K562 (cell line): Measurements from ENCODE around the gene ISCA1. TPM values are rescaled to one million over a fixed set of nuclear protein-coding genes. Genes with fewer than 3 reads are reported as not detected.

ENCODE experiments used
- ATAC-seq: fragments of 200-7000 bp; cut with Tn5 transposase; 3 replicates; pipeline ENCODE4 v1.9.1; 2020; ENCODE audit warnings: moderate library complexity
- BruUV-seq: library from RNA; stranded (reverse); fragments of 400-500 nt; replicated peaks from 2 replicates; lab custom pipeline; 2021; lab: Mats Ljungman, UMichigan
- CTCF ChIA-PET: fragments of 300-600 bp; formaldehyde crosslinking; extraction: SDS; loops from one replicate; lab custom pipeline; 2021; ENCODE audit warnings: low intra/inter-chr PET ratio; lab: Yijun Ruan, JAX
- POLR2A ChIA-PET: fragments of 300-600, 350-650 bp; sonication (Branson Sonifier 250); formaldehyde crosslinking; extraction: SDS; loops from one replicate; lab custom pipeline; 2021; ENCODE audit warnings: antibody characterized with exemption, inconsistent platforms; lab: Yijun Ruan, JAX
- DNase-seq, 4 experiments: peaks; one replicate each; pipeline versions ENCODE4 v3.0.0 to v3.0.0-alpha.2; 2011 to 2018; ENCODE audit warnings: low spot score in 3 of 4, mixed read lengths in 3 of 4; ENCODE audit errors: extremely low read depth in 1 of 4
- FAIRE-seq: peaks from 2 replicates; lab custom pipeline; 2011; peaks lifted over from hg19 to GRCh38; lab: Jason Lieb, UNC
- H2AFZ ChIP-seq: 2 replicates; pipeline ENCODE4 v1.6.0; 2011; ENCODE audit warnings: low read depth, low read length, control low read depth, inconsistent platforms
- H3K27ac ChIP-seq: fragments of 200-600 bp; 3 replicates; pipeline ENCODE4 v1.8.0; 2011; ENCODE audit warnings: low read depth, mild to moderate bottlenecking, control low read depth, inconsistent platforms, low read length, moderate library complexity, mixed read lengths; ENCODE audit errors: extremely low read depth
- H3K27me3 ChIP-seq, 2 experiments: fragments of 300-600 bp in 1 of 2; 2 replicates in 1 of 2; 3 replicates in 1 of 2; pipeline versions ENCODE4 v1.6.0 to v1.8.0; 2011; ENCODE audit warnings: inconsistent platforms in 2 of 2, low read length in 2 of 2, mild to moderate bottlenecking in 1 of 2, mixed read lengths in 1 of 2, moderate library complexity in 1 of 2; ENCODE audit not compliant: control insufficient read depth in 2 of 2, insufficient read depth in 2 of 2
- H3K36me3 ChIP-seq: fragments of 300-600 bp; 3 replicates; pipeline ENCODE4 v1.8.0; 2011; ENCODE audit warnings: mild to moderate bottlenecking, low read length, inconsistent platforms; ENCODE audit not compliant: control insufficient read depth, insufficient read depth
- H3K4me1 ChIP-seq, 2 experiments: fragments of 200-600 bp in 1 of 2; replicated peaks in 1 of 2; 2 replicates in 1 of 2; 3 replicates in 1 of 2; pipeline versions ENCODE4 v1.5.1 to v1.8.0; 2011; ENCODE audit warnings: inconsistent platforms in 2 of 2, low read length in 2 of 2, mild to moderate bottlenecking in 1 of 2, mixed read lengths in 1 of 2, moderate library complexity in 1 of 2; ENCODE audit not compliant: control insufficient read depth in 2 of 2, insufficient read depth in 2 of 2
- H3K4me2 ChIP-seq: 2 replicates; pipeline ENCODE4 v1.6.1; 2011; ENCODE audit warnings: low read length, control low read depth, inconsistent platforms, mixed read lengths; ENCODE audit not compliant: insufficient read depth
- H3K4me3 ChIP-seq: fragments of 200-600 bp; sonication (generic), shearing (Covaris generic); 2 replicates; pipeline ENCODE4 v1.5.1; 2016; ENCODE audit warnings: control low read depth, inconsistent platforms
- H3K79me2 ChIP-seq: fragments of 200-600 bp; 3 replicates; pipeline ENCODE4 v1.8.0; 2011; ENCODE audit warnings: low read length, inconsistent platforms; ENCODE audit not compliant: control insufficient read depth, insufficient read depth
- H3K9ac ChIP-seq, 2 experiments: 2 replicates each; pipeline versions ENCODE4 v1.6.0 to v1.6.1; 2011; ENCODE audit warnings: low read depth in 2 of 2, low read length in 2 of 2, control low read depth in 1 of 2, inconsistent platforms in 1 of 2, mild to moderate bottlenecking in 1 of 2, mixed read lengths in 1 of 2; ENCODE audit not compliant: insufficient read depth in 1 of 2
- H3K9me1 ChIP-seq: one replicate; pipeline ENCODE4 v1.6.0; 2011; ENCODE audit warnings: inconsistent platforms, mild to moderate bottlenecking, low read length, moderate library complexity; ENCODE audit not compliant: control insufficient read depth, insufficient read depth
- H3K9me3 ChIP-seq: replicated peaks from 2 replicates; pipeline ENCODE4 v1.5.1; 2011; ENCODE audit warnings: low read depth, low read length, inconsistent platforms; ENCODE audit not compliant: control insufficient read depth, insufficient read depth
- H4K20me1 ChIP-seq: replicated peaks from 2 replicates; pipeline ENCODE4 v1.6.1; 2011; ENCODE audit warnings: low read length, inconsistent platforms, mixed read lengths; ENCODE audit not compliant: control insufficient read depth, insufficient read depth
- CC2D1A ChIP-seq: fragments of 450-650 bp; IDR thresholded peaks from 2 replicates; pipeline ENCODE4 v1.6.1; 2017; ENCODE audit warnings: mild to moderate bottlenecking
- CXXC5 ChIP-seq: fragments of 250-450 bp; sonication (Bioruptor Pico); IDR thresholded peaks from 2 replicates; pipeline ENCODE4 v1.8.0; 2022; ENCODE audit warnings: inconsistent platforms, mild to moderate bottlenecking, moderate library complexity
- FOXJ3 ChIP-seq: sonication (generic); formaldehyde crosslinking; IDR thresholded peaks from 2 replicates; pipeline ENCODE4 v1.4.0; 2020; ENCODE audit warnings: mild to moderate bottlenecking, missing genetic modification reagents
- HOXB6 ChIP-seq: fragments of 250-450 bp; sonication (Bioruptor Pico); IDR thresholded peaks from 2 replicates; pipeline ENCODE4 v1.5.1; 2022; ENCODE audit warnings: mild to moderate bottlenecking, borderline replicate concordance
- TAF1 ChIP-seq: IDR thresholded peaks from 2 replicates; pipeline ENCODE4 v1.6.1; 2011; ENCODE audit warnings: mild to moderate bottlenecking, low read length, moderate library complexity; ENCODE audit not compliant: insufficient read depth, control insufficient read depth, severe bottlenecking; ENCODE audit errors: extremely low read depth
- YBX1 ChIP-seq: fragments of 450-650 bp; IDR thresholded peaks from 2 replicates; pipeline ENCODE4 v1.7.1; 2016; ENCODE audit warnings: mild to moderate bottlenecking
- ZBED1 ChIP-seq: IDR thresholded peaks from 2 replicates; pipeline ENCODE4 v1.6.1; 2014
- ZBTB1 ChIP-seq: sonication (generic); formaldehyde crosslinking; IDR thresholded peaks from 2 replicates; pipeline ENCODE4 v1.8.1; 2023; ENCODE audit warnings: missing genetic modification reagents, low read depth, mild to moderate bottlenecking, borderline replicate concordance
- ZEB2 ChIP-seq: fragments of 450-650 bp; IDR thresholded peaks from 2 replicates; pipeline ENCODE4 v1.6.1; 2016
- ZNF316 ChIP-seq: fragments of 450-650 bp; IDR thresholded peaks from 2 replicates; pipeline ENCODE4 v1.6.1; 2016
- ZNF384 ChIP-seq: IDR thresholded peaks from 2 replicates; pipeline ENCODE4 v1.6.1; 2012; ENCODE audit warnings: low read depth, low read length, improper control_type of control experiment
- ZNF57 ChIP-seq: fragments of 450-650 bp; formaldehyde crosslinking; IDR thresholded peaks from 2 replicates; pipeline ENCODE4 v1.4.0; 2020; ENCODE audit warnings: mild to moderate bottlenecking, moderate library complexity
- WGBS: fragments of 100-300 bp; shearing (Covaris generic); methylation state at CpG from one replicate; pipeline ENCODE4 v1.1.6; 2016; ENCODE audit warnings: low coverage, mixed read lengths; ENCODE audit not compliant: insufficient coverage; ENCODE audit errors: missing lambda C conversion rate; 5-methylcytosine and 5-hydroxymethylcytosine counted together
- in situ Hi-C: fragments of 300-500 bp; cut with MboI; formaldehyde crosslinking; loops from 4 replicates; pipeline ENCODE4 v1.15.0; 2018; ENCODE audit warnings: inconsistent platforms, mixed read lengths
- intact Hi-C: fragments of 100-400 bp; cut with micrococcal nuclease; formaldehyde crosslinking; loops from 2 replicates; pipeline ENCODE4 v1.14.2; 2022
- polyA plus RNA-seq, 8 experiments: library from polyadenylated mRNA; depleted of rRNA in 4 of 8; stranded (reverse) in 5 of 8; unstranded in 3 of 8; fragments of >200 nt; fragmentation: Nextera tagmentation in 2 of 8; fragmentation: Illumina TruSeq in 1 of 8; extraction: Ambion mirVana in 2 of 8; extraction: Trizol in 1 of 8; gene quantifications; 2 replicates each; pipeline versions ENCODE4 v1.2.1 to v1.2.3, GENCODE V29; 2011 to 2014; ENCODE audit warnings: inconsistent platforms in 1 of 8, missing spikeins in 1 of 8
- total RNA-seq, 7 experiments: library from RNA; depleted of rRNA in 6 of 7; stranded (reverse); fragments of >200 nt in 6 of 7; fragmentation: Illumina TruSeq in 2 of 7; extraction: Trizol in 2 of 7; gene quantifications; 2 replicates each; pipeline versions ENCODE4 v1.2.1 to v1.2.3, GENCODE V29; 2011 to 2021; ENCODE audit warnings: low replicate concordance in 1 of 7

ISCA1 gene
- total and polyA plus RNA-seq, 9 of the 15 experiments (the other 6 are each of a cell fraction or from before 2014, with no cell fraction given): 6.5 to 27.1 (median 20.0) TPM

GRCh38 chr9:86272221-86272620 lies 10.1 kb downstream of the ISCA1 start:
- H3K79me2 ChIP-seq: peaks cover 34% of the 10 kb centered on the region
- H3K27me3 ChIP-seq: no peaks in the 10 kb centered on the region
- no peak for TF ChIP-seq ZBTB1
- no peak for TF ChIP-seq ZBED1
- no peak for TF ChIP-seq YBX1
- H3K4me2 ChIP-seq: no peak overlapping the region
- no peaks in the 10 kb centered on the region for H3K9me1 ChIP-seq
- FAIRE-seq (no peak), DNase-seq (no peak), ATAC-seq (no peak)
- POLR2A ChIA-PET: interaction anchor here (0.7 kb wide), 1 partner anchor 1283 kb away, joined by 3 read pairs; no protein-coding TSS in a partner anchor
- 91% methylated on average over 4 of the region's 4 CpGs for WGBS
- CTCF ChIA-PET: no interaction called here
- H3K9ac ChIP-seq: no peak overlapping the region
- H3K36me3 ChIP-seq: peaks cover 51% of the 10 kb centered on the region
- in situ Hi-C loops (no loop called here), intact Hi-C loops (no loop called here)
- no peaks in the 10 kb centered on the region for H3K4me1 ChIP-seq
- H2AFZ ChIP-seq: no peak overlapping the region
- no peaks in the 10 kb centered on the region for H3K9me3 ChIP-seq
- peaks cover 3% of the 10 kb centered on the region; the same call in 1 of the 2 replicates for H4K20me1 ChIP-seq
- no peak overlapping the region for H3K4me3 ChIP-seq
- no peak overlapping the region for H3K27ac ChIP-seq
- BruUV-seq: no TSS peak

GRCh38 chr9:86263876-86264275 lies 18.5 kb downstream of the ISCA1 start:
- ATAC-seq (no peak), DNase-seq (no peak), FAIRE-seq (no peak)
- intact Hi-C loops: no loop called here
- H3K27ac ChIP-seq: no peak overlapping the region
- H4K20me1 ChIP-seq: no peaks in the 10 kb centered on the region
- no peak overlapping the region for H3K4me3 ChIP-seq
- WGBS: 90% methylated on average over 6 of the region's 6 CpGs
- POLR2A ChIA-PET: interaction anchor here (0.5 kb wide), 1 partner anchor 355 kb away, joined by 3 read pairs; no protein-coding TSS in a partner anchor
- no peaks in the 10 kb centered on the region for H3K9me1 ChIP-seq
- no TSS peak for BruUV-seq
- CTCF ChIA-PET: no interaction called here
- peaks cover 26% of the 10 kb centered on the region; the same call in 2 of the 3 replicates for H3K36me3 ChIP-seq
- no peak overlapping the region for H3K4me2 ChIP-seq
- TF ChIP-seq CC2D1A (no peak), ZNF57 (CRISPR knock-in tag) (no peak), ZNF384 (no peak), ZEB2 (no peak), HOXB6 (CRISPR knock-in tag) (no peak), ZNF316 (no peak), TAF1 (no peak), FOXJ3 (no peak), CXXC5 (CRISPR knock-in tag) (no peak)
- TF ChIP-seq, all 486 proteins: peak for 0
- no peaks in the 10 kb centered on the region; a peak in 1 of 5 replicates for H3K4me1 ChIP-seq
- no peak overlapping the region for H3K9ac ChIP-seq
- H2AFZ ChIP-seq: no peak overlapping the region
- no peaks in the 10 kb centered on the region for H3K27me3 ChIP-seq
- no peaks in the 10 kb centered on the region for H3K9me3 ChIP-seq
- H3K79me2 ChIP-seq: peaks cover 4% of the 10 kb centered on the region; the same call in 2 of the 3 replicates
- in situ Hi-C loops: no loop called here
